GM18858 (cell line): Measurements from ENCODE around the gene LTBP2.

Experiments
- ATAC-seq: cut with Tn5 transposase; IDR thresholded peaks from one replicate; pipeline ENCODE4 v1.9.1; 2021; ENCODE audit not compliant: unreplicated experiment

LTBP2 gene

GRCh38 chr14:74492776-74493342 lies 119.2 kb downstream of the LTBP2 start, which contains the start of gene NPC2:
Gene NPC2 (minus strand): TSS chr14:74493305. CDS start chr14:74493274, 31 bp downstream.
- no peak for ATAC-seq

- no peak for ATAC-seq
These were observed 119.9 kb downstream of the LTBP2 start for GRCh38 chr14:74491956-74492775.

DNA sequence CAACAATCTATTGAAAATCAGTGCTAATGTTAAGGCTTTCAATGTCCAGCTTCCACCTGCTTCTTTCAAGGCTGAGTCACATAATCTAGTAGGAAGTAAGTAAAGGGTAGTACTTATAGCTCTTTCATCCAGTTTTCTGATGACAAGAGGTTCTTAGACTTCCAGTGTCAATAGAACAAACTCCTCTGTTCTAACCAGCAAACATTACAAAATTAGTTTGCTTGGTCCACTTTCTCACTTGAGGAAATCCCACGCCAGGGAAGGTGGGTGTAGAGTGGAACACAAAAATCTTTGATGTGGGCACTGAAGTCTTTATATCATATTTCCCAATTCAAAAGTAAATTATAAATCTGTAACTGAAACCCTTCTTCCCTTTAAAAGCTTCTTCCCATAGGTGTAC lies 121.6 kb downstream of the LTBP2 start:
- no peak for ATAC-seq

GRCh38 chr14:74488786-74489397 lies 123.1 kb downstream of the LTBP2 start:
- ATAC-seq: no peak

DNA sequence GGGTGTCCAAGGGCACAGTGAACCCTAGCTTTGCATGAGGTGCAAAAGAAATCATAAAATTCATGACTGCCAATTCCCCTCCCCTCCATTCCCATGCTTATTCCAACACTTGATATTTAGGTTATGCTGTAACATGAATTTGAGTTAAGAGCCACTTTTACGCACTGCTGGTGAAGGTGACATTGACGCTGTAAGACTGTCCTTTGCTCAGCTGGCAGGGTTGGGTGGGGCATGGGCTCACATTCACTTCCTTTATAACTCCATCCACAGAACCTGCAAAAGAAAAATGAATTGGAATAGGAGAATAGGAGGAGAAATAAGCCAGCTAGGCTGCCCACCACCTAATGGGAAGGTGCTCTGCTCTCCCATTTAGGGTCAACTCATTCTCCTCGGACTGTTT lies 125.9 kb downstream of the LTBP2 start:
- no peak for ATAC-seq

- no peak for ATAC-seq
These were observed 128.7 kb downstream of the LTBP2 start for GRCh38 chr14:74483321-74483720.

GRCh38 chr14:74482571-74482970 lies 129.5 kb downstream of the LTBP2 start:
- ATAC-seq: no peak

DNA sequence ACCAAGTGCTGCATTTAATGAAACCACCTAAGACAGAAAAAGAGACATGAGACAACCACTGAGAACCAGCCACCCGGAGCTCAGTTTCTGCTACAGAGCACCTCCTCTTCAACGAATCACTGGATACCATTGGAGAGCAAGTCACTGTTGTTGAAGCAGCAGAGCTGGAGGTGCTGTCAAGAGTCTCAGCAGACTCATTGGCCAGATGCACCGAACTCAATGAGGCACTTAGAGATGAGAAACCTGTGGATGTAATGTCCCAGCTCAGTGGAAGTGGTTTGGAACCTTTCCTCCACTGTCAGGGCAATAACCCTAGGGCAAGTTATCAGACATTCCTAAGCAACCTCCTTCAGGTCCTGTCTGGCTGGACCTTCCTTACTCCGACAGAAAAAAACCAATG lies 132.0 kb downstream of the LTBP2 start:
- no peak for ATAC-seq

- ATAC-seq: no peak
These were observed 132.9 kb downstream of the LTBP2 start for GRCh38 chr14:74478996-74479635.

GRCh38 chr14:74476607-74477006 lies 135.4 kb downstream of the LTBP2 start:
- ATAC-seq: no peak

DNA sequence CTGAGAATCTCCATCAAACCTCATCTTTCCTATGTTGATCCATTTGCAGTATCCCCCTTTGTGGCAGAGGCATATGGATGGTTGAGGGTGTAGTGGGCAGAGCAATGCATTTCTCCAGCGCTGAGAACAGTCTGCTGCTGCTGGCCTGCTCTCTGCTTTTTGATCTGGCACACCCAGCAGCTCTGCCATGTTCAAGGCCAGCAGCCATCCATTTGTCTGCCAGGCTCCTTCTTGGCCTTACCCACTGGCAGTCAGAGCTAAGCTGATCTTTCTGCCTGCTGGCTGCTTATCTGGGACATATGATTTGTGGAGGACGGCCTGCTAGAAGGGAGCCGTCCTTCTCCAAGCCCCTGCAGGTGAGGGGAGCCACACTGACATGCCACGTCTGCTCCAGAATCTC lies 135.9 kb downstream of the LTBP2 start:
- no peak for ATAC-seq

GRCh38 chr14:74475678-74476077 lies 136.4 kb downstream of the LTBP2 start:
- no peak for ATAC-seq

DNA sequence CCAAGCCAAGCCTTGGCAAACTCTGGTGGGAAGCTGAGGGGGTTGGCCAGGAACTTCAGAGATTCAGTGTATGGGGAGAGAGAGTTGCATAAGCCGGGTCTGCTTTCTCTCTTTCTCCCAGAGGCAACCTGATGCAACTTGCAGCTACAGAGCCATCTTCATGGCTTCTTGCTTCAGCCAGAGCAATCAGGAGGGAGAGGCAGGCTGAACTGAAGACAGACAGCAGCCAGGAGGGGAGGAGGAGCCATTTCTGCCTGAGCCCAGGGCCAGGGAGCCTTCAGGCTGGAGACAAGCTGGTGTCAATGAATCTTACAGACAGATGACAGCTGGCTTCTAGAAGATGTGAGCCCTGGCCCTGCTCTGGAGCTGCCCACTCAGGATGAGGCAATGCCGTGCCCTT lies 137.7 kb downstream of the LTBP2 start:
- ATAC-seq: no peak

DNA sequence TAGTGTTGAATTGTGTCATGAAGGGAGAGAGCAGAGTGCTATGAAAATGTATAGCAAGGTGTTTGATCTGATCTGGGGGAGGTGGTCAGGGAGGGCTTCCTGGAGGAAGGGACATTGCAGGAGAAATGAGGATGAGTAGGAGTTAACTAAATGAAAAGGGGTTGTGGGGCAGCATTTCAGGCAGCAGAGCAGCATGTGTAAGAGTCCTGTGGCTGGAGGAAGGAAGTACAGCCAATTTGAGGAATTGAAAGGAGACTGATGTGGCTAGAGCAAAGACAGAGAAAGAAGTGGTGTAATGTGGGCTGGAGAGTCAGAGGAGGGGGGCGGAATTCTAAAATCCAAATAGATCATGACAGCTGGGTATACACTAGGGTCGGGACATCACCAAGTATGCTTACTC lies 139.4 kb downstream of the LTBP2 start:
- no peak for ATAC-seq

- ATAC-seq: no peak
These were observed 142.2 kb downstream of the LTBP2 start for GRCh38 chr14:74469548-74470518.

DNA sequence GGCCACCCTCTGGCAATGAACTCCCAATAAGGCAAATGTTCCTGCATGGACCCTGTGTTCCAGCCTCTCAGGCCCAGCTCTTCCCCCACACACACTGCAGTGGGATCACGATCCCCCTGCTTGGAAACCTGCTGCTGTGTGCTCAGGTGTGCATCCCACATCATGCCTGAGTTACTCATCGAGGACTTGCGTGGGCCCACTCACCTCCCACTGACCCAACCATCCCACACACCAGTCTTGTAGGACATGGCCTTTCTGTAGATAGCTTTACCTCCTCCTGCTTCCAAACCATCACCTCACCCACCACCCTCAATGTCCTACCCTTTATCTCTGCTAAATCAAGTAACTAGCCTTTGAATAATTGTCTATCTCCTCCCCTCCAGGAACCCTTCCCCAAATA lies 143.5 kb downstream of the LTBP2 start:
- no peak for ATAC-seq

DNA sequence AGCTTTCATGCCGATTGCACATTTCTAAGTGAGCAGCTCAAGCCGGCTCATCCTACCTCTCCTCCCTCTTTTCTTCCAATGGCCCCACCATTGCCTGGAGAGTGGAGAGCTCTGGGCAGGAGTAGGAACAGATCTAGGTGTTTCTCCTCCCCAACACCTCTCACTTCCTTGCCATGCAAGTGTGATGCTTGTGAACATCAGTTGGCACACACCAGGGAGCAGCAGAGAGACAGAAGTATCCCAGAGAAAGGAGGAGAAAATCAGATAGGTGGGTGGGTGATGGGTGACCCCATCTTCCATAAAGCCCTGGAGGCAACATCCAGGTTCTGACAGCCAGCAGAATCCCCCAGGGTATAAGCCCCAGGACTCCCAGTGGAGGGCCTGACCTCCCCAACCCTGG lies 146.7 kb downstream of the LTBP2 start:
- ATAC-seq: no peak

GRCh38 chr14:74464785-74465184 lies 147.3 kb downstream of the LTBP2 start:
- ATAC-seq: no peak

- ATAC-seq: no peak
These were observed 148.3 kb downstream of the LTBP2 start for GRCh38 chr14:74463697-74464096.

GRCh38 chr14:74462993-74463392 lies 149.0 kb downstream of the LTBP2 start:
- ATAC-seq: no peak

- no peak for ATAC-seq
These were observed 152.1 kb downstream of the LTBP2 start for GRCh38 chr14:74459976-74460375.
